Measurements from ENCODE around the gene NUP35.
"Not testable (repeated sequence)": the region's sequence is repeated elsewhere in the genome, so short reads cannot be mapped to it uniquely, and the experiment has no call there.

Gene NUP35

DNA sequence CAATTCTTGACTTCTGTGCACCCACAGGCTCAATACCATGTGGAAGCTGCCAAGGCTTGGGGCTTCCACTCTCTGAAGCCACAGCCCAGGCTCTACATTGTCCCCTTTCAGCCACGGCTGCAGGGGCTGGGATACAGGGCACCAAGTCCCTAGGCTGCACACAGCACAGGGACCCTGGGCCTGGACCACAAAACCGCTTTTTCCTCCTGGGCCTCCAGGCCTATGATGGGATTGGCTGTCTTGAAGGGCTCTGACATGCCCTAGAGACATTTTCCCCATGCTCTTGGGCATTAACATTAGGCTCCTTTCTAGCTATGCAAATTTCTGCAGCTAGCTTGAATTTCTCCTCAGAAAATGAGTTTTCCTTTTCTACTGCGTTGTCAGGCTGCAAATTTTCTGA, 29.7 kb downstream of the NUP35 start:
- Histone ChIP-seq H3K4me1 (ENCODE audit: insufficient read depth, poor library complexity, severe bottlenecking) (no peaks in the 10 kb centered on the region), H3K27me3 (ENCODE audit: insufficient read depth, poor library complexity, severe bottlenecking) (no peaks in the 10 kb centered on the region), H3K27ac (ENCODE audit: poor library complexity, severe bottlenecking) (no peak overlapping the region), H3K9me3 (ENCODE audit: severe bottlenecking) (no peaks in the 10 kb centered on the region), H3K4me3 (ENCODE audit: severe bottlenecking) (no peak overlapping the region), H3K36me3 (ENCODE audit: low read depth) (peaks cover 64% of the 10 kb centered on the region)
- DNase-seq (ENCODE audit: low spot score) (no peak), ATAC-seq (ENCODE audit: low read depth) (no peak)
- TF ChIP-seq CTCF (IDR thresholded peaks at IDR 0.05; ENCODE audit: poor library complexity, severe bottlenecking): no peak

DNA sequence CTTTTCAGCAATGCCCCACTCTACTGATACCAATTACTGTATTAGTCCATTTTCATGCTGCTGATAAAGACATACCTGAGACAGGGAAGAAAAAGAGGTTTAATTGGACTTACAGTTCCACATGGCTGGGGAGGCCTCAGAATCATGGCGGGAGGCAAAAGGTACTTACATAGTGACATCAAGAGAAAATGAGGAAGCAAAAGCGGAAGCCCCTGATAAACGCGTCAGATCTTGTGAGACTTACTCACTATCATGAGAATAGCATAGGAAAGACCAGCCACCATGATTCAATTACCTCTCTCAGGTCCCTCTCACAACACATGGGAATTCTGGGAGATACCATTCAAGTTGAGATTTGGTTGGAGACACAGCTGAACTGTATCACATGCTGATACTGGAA, 30.5 kb downstream of the NUP35 start:
- peaks cover 66% of the 10 kb centered on the region for H3K36me3 ChIP-seq (ENCODE audit: low read depth)
- not testable (repeated sequence) for ATAC-seq (ENCODE audit: low read depth); H3K4me1 ChIP-seq (ENCODE audit: insufficient read depth, poor library complexity, severe bottlenecking); H3K9me3 ChIP-seq (ENCODE audit: severe bottlenecking); H3K27me3 ChIP-seq (ENCODE audit: insufficient read depth, poor library complexity, severe bottlenecking); H3K27ac ChIP-seq (ENCODE audit: poor library complexity, severe bottlenecking); DNase-seq (ENCODE audit: low spot score); H3K4me3 ChIP-seq (ENCODE audit: severe bottlenecking)

- Histone ChIP-seq H3K9me3 (ENCODE audit: severe bottlenecking) (no peaks in the 10 kb centered on the region), H3K4me1 (ENCODE audit: insufficient read depth, poor library complexity, severe bottlenecking) (no peaks in the 10 kb centered on the region), H3K27ac (ENCODE audit: poor library complexity, severe bottlenecking) (no peak overlapping the region), H3K36me3 (ENCODE audit: low read depth) (peaks cover 74% of the 10 kb centered on the region), H3K4me3 (ENCODE audit: severe bottlenecking) (no peak overlapping the region), H3K27me3 (ENCODE audit: insufficient read depth, poor library complexity, severe bottlenecking) (no peaks in the 10 kb centered on the region)
- ATAC-seq (ENCODE audit: low read depth): no peak
- no peak for DNase-seq (ENCODE audit: low spot score)
- TF ChIP-seq CTCF (IDR thresholded peaks at IDR 0.05; ENCODE audit: poor library complexity, severe bottlenecking): no peak
These were observed 32.9 kb downstream of the NUP35 start for GRCh38 chr2:183157131-183157530.

DNA sequence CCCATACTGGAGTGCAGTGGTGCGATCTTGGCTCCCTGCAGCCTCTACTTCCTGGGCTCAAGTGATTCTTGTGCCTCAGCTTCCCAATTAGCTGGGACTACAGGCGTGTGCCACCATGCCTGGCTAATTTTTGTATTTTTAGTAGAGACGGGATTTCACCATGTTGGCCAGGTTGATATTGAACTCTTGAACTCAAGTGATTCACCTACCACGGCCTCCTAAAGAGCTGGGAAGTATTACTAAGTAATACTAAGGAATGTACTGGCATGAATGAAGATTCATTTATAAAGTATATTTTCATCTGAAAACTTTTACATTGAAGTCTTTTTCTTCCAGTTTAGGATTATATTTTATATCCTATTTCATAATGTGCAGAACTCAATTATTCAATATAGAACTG, 38.1 kb downstream of the NUP35 start:
- H3K4me1 ChIP-seq (ENCODE audit: insufficient read depth, poor library complexity, severe bottlenecking): no peaks in the 10 kb centered on the region
- TF ChIP-seq CTCF (IDR thresholded peaks at IDR 0.05; ENCODE audit: poor library complexity, severe bottlenecking): no peak
- ATAC-seq (ENCODE audit: low read depth): peak; percentile 48; the same call in 1 of the 3 replicates
- no peaks in the 10 kb centered on the region for H3K27me3 ChIP-seq (ENCODE audit: insufficient read depth, poor library complexity, severe bottlenecking)
- no peak for DNase-seq (ENCODE audit: low spot score)
- H3K36me3 ChIP-seq (ENCODE audit: low read depth): peaks cover 72% of the 10 kb centered on the region
- no peak overlapping the region for H3K4me3 ChIP-seq (ENCODE audit: severe bottlenecking)
- no peaks in the 10 kb centered on the region for H3K9me3 ChIP-seq (ENCODE audit: severe bottlenecking)
- H3K27ac ChIP-seq (ENCODE audit: poor library complexity, severe bottlenecking): no peak overlapping the region

DNA sequence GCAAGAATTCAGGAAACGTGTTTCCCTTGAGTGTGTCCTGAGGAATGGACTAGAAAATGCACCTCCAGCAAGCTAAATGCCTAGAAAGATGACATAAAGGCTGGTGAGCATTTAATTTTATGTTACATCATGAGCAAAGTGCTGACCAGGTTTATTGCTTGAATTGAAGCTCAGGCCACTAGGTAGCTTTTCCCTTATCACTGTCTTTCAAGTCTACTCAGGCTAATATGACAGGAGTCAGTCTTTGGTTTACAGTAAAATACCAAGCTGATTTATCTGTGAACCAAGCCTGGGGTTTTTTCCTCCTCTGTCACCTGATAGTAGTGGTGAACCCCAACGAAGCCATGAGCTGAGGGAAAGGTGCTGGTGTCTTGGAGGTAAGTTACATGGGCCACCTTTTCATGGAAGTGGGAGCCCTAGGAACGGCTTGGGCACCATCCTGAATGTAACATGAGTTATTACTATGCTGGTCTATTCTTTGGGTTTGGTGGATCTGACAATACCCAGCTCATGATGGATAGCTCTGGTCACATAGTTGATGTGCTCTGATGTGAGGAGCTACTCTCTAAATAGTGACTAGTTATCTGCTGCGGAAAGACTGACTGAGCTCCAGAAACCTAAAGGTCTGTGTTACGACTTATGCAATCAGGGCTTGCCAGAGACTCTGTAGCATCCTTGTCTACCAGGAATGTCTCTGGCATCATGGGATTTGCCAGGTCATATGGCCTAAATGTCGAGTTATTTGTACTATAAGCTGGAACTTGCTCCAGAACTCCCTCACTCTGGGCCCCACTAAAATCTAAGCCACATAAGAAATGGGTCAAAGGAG, 39.8 kb downstream of the NUP35 start:
- TF ChIP-seq CTCF (IDR thresholded peaks at IDR 0.05; ENCODE audit: poor library complexity, severe bottlenecking): no peak
- ATAC-seq (ENCODE audit: low read depth) (no peak), DNase-seq (ENCODE audit: low spot score) (no peak)
- no peaks in the 10 kb centered on the region for H3K4me1 ChIP-seq (ENCODE audit: insufficient read depth, poor library complexity, severe bottlenecking)
- H3K9me3 ChIP-seq (ENCODE audit: severe bottlenecking): no peaks in the 10 kb centered on the region
- no peak overlapping the region for H3K4me3 ChIP-seq (ENCODE audit: severe bottlenecking)
- no peaks in the 10 kb centered on the region for H3K27me3 ChIP-seq (ENCODE audit: insufficient read depth, poor library complexity, severe bottlenecking)
- H3K27ac ChIP-seq (ENCODE audit: poor library complexity, severe bottlenecking): no peak overlapping the region
- H3K36me3 ChIP-seq (ENCODE audit: low read depth): peaks cover 55% of the 10 kb centered on the region
